H9 (cell line): ENCODE measurements around the gene HMCN1. TPM values are rescaled to one million over a fixed set of nuclear protein-coding genes. Genes with fewer than 3 reads are reported as not detected.

Source experiments
- DNase-seq: peaks from one replicate; pipeline ENCODE4 v3.0.0-alpha.2; 2017
- H2AFZ ChIP-seq: one replicate; pipeline ENCODE4 v1.6.1; 2013; ENCODE audit warnings: mild to moderate bottlenecking, low read length, control low read depth, moderate library complexity
- H2AK5ac ChIP-seq: 2 replicates; pipeline ENCODE4 v1.6.1; 2013; ENCODE audit warnings: low read length, control low read depth, mixed read lengths; ENCODE audit not compliant: insufficient read length
- H2BK120ac ChIP-seq: one replicate; pipeline ENCODE4 v1.6.1; 2013; ENCODE audit warnings: low read depth, mild to moderate bottlenecking, low read length, control low read depth, inconsistent platforms; ENCODE audit not compliant: poor library complexity, severe bottlenecking
- H2BK12ac ChIP-seq: 2 replicates; pipeline ENCODE4 v1.6.1; 2013; ENCODE audit warnings: low read length, control low read depth, mixed read lengths, low read depth; ENCODE audit not compliant: insufficient read length
- H2BK15ac ChIP-seq: 2 replicates; pipeline ENCODE4 v1.6.1; 2013; ENCODE audit warnings: low read depth, low read length, control low read depth
- H2BK20ac ChIP-seq: one replicate; pipeline ENCODE4 v1.6.1; 2013; ENCODE audit warnings: low read depth, mild to moderate bottlenecking, low read length, control low read depth, inconsistent platforms; ENCODE audit not compliant: poor library complexity, severe bottlenecking
- H2BK5ac ChIP-seq: 2 replicates; pipeline ENCODE4 v1.6.1; 2013; ENCODE audit warnings: low read length, control low read depth, mixed read lengths; ENCODE audit not compliant: insufficient read length
- H3K14ac ChIP-seq: 2 replicates; pipeline ENCODE4 v1.6.1; 2013; ENCODE audit warnings: low read length, control low read depth; ENCODE audit not compliant: insufficient read depth
- H3K18ac ChIP-seq: 2 replicates; pipeline ENCODE4 v1.6.1; 2013; ENCODE audit warnings: low read depth, mild to moderate bottlenecking, mixed read lengths, low read length, control low read depth; ENCODE audit not compliant: insufficient read length
- H3K23ac ChIP-seq: 2 replicates; pipeline ENCODE4 v1.6.1; 2013; ENCODE audit warnings: low read length, control low read depth, mixed read lengths, low read depth; ENCODE audit not compliant: insufficient read length
- H3K23me2 ChIP-seq: 2 replicates; pipeline ENCODE4 v1.6.1; 2013; ENCODE audit warnings: low read depth, mild to moderate bottlenecking, mixed read lengths, low read length, control low read depth; ENCODE audit not compliant: insufficient read length, poor library complexity, severe bottlenecking
- H3K27ac ChIP-seq: 2 replicates; pipeline ENCODE4 v1.5.1; 2013; ENCODE audit warnings: low read length, control low read depth, mixed read lengths, low read depth; ENCODE audit not compliant: insufficient read length
- H3K27me3 ChIP-seq: 2 replicates; pipeline ENCODE4 v1.6.1; 2013; ENCODE audit warnings: low read length, control low read depth, inconsistent platforms; ENCODE audit not compliant: insufficient read depth
- H3K4ac ChIP-seq: 2 replicates; pipeline ENCODE4 v1.6.1; 2013; ENCODE audit warnings: low read depth, mild to moderate bottlenecking, control low read depth, inconsistent platforms, low read length, moderate library complexity
- H3K4me1 ChIP-seq: 2 replicates; pipeline ENCODE4 v1.6.1; 2013; ENCODE audit warnings: low read length, control low read depth, inconsistent platforms; ENCODE audit not compliant: insufficient read depth
- H3K4me2 ChIP-seq: 2 replicates; pipeline ENCODE4 v1.6.1; 2013; ENCODE audit warnings: low read length, control low read depth, mixed read lengths; ENCODE audit not compliant: insufficient read length, insufficient read depth
- H3K56ac ChIP-seq: 2 replicates; pipeline ENCODE4 v1.6.1; 2013; ENCODE audit warnings: low read depth, mild to moderate bottlenecking, mixed read lengths, low read length, control low read depth; ENCODE audit not compliant: insufficient read length
- H3K79me1 ChIP-seq: 2 replicates; pipeline ENCODE4 v1.6.1; 2013; ENCODE audit warnings: low read depth, mild to moderate bottlenecking, moderate library complexity, low read length, control low read depth, inconsistent platforms; ENCODE audit not compliant: insufficient read depth, poor library complexity, severe bottlenecking
- H3K79me2 ChIP-seq: 2 replicates; pipeline ENCODE4 v1.6.1; 2013; ENCODE audit warnings: low read length, control low read depth, inconsistent platforms; ENCODE audit not compliant: insufficient read depth
- H3K9ac ChIP-seq: 2 replicates; pipeline ENCODE4 v1.6.1; 2013; ENCODE audit warnings: low read length, control low read depth, mixed read lengths; ENCODE audit not compliant: insufficient read length; ENCODE audit errors: extremely low read depth
- H3K9me3 ChIP-seq: one replicate; pipeline ENCODE4 v1.6.1; 2013; ENCODE audit warnings: low read depth, low read length, inconsistent platforms; ENCODE audit not compliant: control insufficient read depth
- H3T11ph ChIP-seq: one replicate; pipeline ENCODE4 v1.6.1; 2013; ENCODE audit warnings: mild to moderate bottlenecking, low read length, control low read depth, inconsistent platforms
- H4K20me1 ChIP-seq: one replicate; pipeline ENCODE4 v1.6.1; 2013; ENCODE audit not compliant: control insufficient read depth, insufficient read length, insufficient read depth
- H4K5ac ChIP-seq: 2 replicates; pipeline ENCODE4 v1.6.1; 2013; ENCODE audit warnings: low read depth, mild to moderate bottlenecking, mixed read lengths, low read length, control low read depth; ENCODE audit not compliant: insufficient read length
- H4K8ac ChIP-seq: replicated peaks from 2 replicates; pipeline ENCODE4 v1.6.1; 2013; ENCODE audit warnings: low read length, control low read depth, mixed read lengths, low read depth; ENCODE audit not compliant: insufficient read length
- H4K91ac ChIP-seq: 2 replicates; pipeline ENCODE4 v1.6.1; 2013; ENCODE audit warnings: low read depth, mild to moderate bottlenecking, moderate library complexity, mixed read lengths, low read length, control low read depth; ENCODE audit not compliant: insufficient read length
- H3K27ac Mint-ChIP-seq, 3 experiments: 2 replicates in 2 of 3; 3 replicates in 1 of 3; pipeline ENCODE4 v1.8.0; 2020 to 2021; ENCODE audit warnings: mixed read lengths in 3 of 3, mild to moderate bottlenecking in 1 of 3, moderate library complexity in 1 of 3
- H3K27me3 Mint-ChIP-seq: 2 replicates; pipeline ENCODE4 v1.8.0; 2021; ENCODE audit warnings: low read depth, mild to moderate bottlenecking, moderate library complexity, mixed read lengths
- H3K36me3 Mint-ChIP-seq, 3 experiments: 2 replicates in 2 of 3; 3 replicates in 1 of 3; pipeline ENCODE4 v1.8.0; 2020 to 2021; ENCODE audit warnings: low read depth in 3 of 3, mixed read lengths in 3 of 3; ENCODE audit not compliant: insufficient read depth in 1 of 3
- H3K4me1 Mint-ChIP-seq, 2 experiments: 2 replicates each; pipeline ENCODE4 v1.8.0; 2020; ENCODE audit warnings: mixed read lengths in 2 of 2
- H3K4me3 Mint-ChIP-seq, 2 experiments: 2 replicates in 1 of 2; 3 replicates in 1 of 2; pipeline ENCODE4 v1.8.0; 2020 to 2021; ENCODE audit warnings: mild to moderate bottlenecking in 2 of 2, mixed read lengths in 2 of 2, moderate library complexity in 1 of 2
- H3K9me3 Mint-ChIP-seq, 2 experiments: 2 replicates in 1 of 2; 3 replicates in 1 of 2; pipeline ENCODE4 v1.8.0; 2020; ENCODE audit warnings: mild to moderate bottlenecking in 2 of 2, mixed read lengths in 2 of 2, moderate library complexity in 1 of 2
- CTCF ChIP-seq: fragments of 200-600 bp; sonication (generic); conservative IDR thresholded peaks from 3 replicates; pipeline ENCODE4 v1.8.0; 2021; ENCODE audit warnings: antibody characterized with exemption, mild to moderate bottlenecking
- total RNA-seq: library from RNA; stranded (reverse); gene quantifications from 2 replicates; pipeline ENCODE4 v1.2.1, GENCODE V29; 2021

HMCN1 gene
- total RNA-seq, 1 experiment from 2014 or later, result 3.3 TPM

GRCh38 chr1:186143481-186143880 lies 409.3 kb downstream of the HMCN1 start:
- no peak overlapping the region for H2BK120ac ChIP-seq
- no peaks in the 10 kb centered on the region for H3K79me2 ChIP-seq
- TF ChIP-seq CTCF, result no peak
- H3K56ac ChIP-seq, result no peak overlapping the region
- H3K4me1 ChIP-seq, result no peaks in the 10 kb centered on the region
- no peaks in the 10 kb centered on the region for H3K27me3 ChIP-seq
- Mint-ChIP-seq H3K9me3 (peaks cover 2% of the 10 kb centered on the region in 2 experiments; a peak in 1 of 5 replicates), H3K36me3 (peaks cover 0 to 4% (median 4%) of the 10 kb centered on the region in 3 experiments; a peak in 3 of 7 replicates), H3K4me3 (no peak overlapping the region), H3K27me3 (no peaks in the 10 kb centered on the region), H3K4me1 (peaks cover 4% of the 10 kb centered on the region in 2 experiments; a peak in 3 of 4 replicates), H3K27ac (no peak overlapping the region)
- H2BK20ac ChIP-seq, result no peak overlapping the region
- no peak overlapping the region for H3K18ac ChIP-seq
- H3K9ac ChIP-seq, result no peak overlapping the region
- H2AK5ac ChIP-seq, result no peak overlapping the region
- DNase-seq, result no peak
- no peak overlapping the region for H2BK5ac ChIP-seq
- no peak overlapping the region for H4K91ac ChIP-seq
- no peak overlapping the region for H4K5ac ChIP-seq
- H2AFZ ChIP-seq, result no peak overlapping the region
- H4K8ac ChIP-seq, result no peak overlapping the region
- no peak overlapping the region for H2BK15ac ChIP-seq
- no peak overlapping the region for H2BK12ac ChIP-seq
- no peak overlapping the region for H3T11ph ChIP-seq
- no peaks in the 10 kb centered on the region for H3K9me3 ChIP-seq
- H3K79me1 ChIP-seq, result no peaks in the 10 kb centered on the region
- H3K14ac ChIP-seq, result no peak overlapping the region
- H3K27ac ChIP-seq, result no peak overlapping the region
- H3K23ac ChIP-seq, result no peak overlapping the region
- H3K4me2 ChIP-seq, result no peak overlapping the region
- H3K23me2 ChIP-seq, result no peaks in the 10 kb centered on the region
- H4K20me1 ChIP-seq, result no peaks in the 10 kb centered on the region
- H3K4ac ChIP-seq, result no peak overlapping the region
